GM12878 (cell line): Measurements from ENCODE around the gene CFAP126. TPM values are rescaled to one million over a fixed set of nuclear protein-coding genes. Genes with fewer than 3 reads are reported as not detected.
"Not testable (repeated sequence)": the region's sequence is repeated elsewhere in the genome, so short reads cannot be mapped to it uniquely, and the experiment has no call there.

Experiments used
- ATAC-seq: fragments of 200-7000 bp; cut with Tn5 transposase; 3 replicates; pipeline ENCODE4 v1.9.1; 2020; ENCODE audit warnings: mild to moderate bottlenecking, moderate library complexity
- BruUV-seq: library from RNA; stranded (reverse); fragments of 400-500 nt; replicated peaks from 2 replicates; lab custom pipeline; 2021; lab: Mats Ljungman, UMichigan
- CTCF ChIA-PET: fragments of 300-600 bp; sonication (Branson Sonifier 250); formaldehyde crosslinking; extraction: SDS; loops from one replicate; lab custom pipeline; 2021; ENCODE audit warnings: inconsistent platforms; lab: Yijun Ruan, JAX
- POLR2A ChIA-PET: fragments of 350-600 bp; formaldehyde crosslinking; extraction: SDS; loops from one replicate; lab custom pipeline; 2021; ENCODE audit warnings: inconsistent platforms; lab: Charles Lee
- RAD21 ChIA-PET: fragments of 300-600 bp; sonication (Branson Sonifier 250); formaldehyde crosslinking; loops from one replicate; lab custom pipeline; 2023; ENCODE audit warnings: antibody characterized with exemption; ENCODE audit not compliant: unreplicated experiment; lab: Charles Lee
- SMC1A ChIA-PET: fragments of 300-600 bp; sonication (Branson Sonifier 250); formaldehyde crosslinking; loops from one replicate; lab custom pipeline; 2023; ENCODE audit not compliant: unreplicated experiment, uncharacterized antibody; lab: Charles Lee
- DNase-seq: peaks from one replicate; pipeline ENCODE4 v3.0.0-alpha.2; 2011; ENCODE audit warnings: low read depth, low spot score
- FAIRE-seq: peaks from 3 replicates; lab custom pipeline; 2011; peaks lifted over from hg19 to GRCh38; lab: Jason Lieb, UNC
- H2AFZ ChIP-seq: 2 replicates; pipeline ENCODE4 v1.6.0; 2011; ENCODE audit warnings: low read depth, low read length, control low read depth; ENCODE audit not compliant: control insufficient read depth
- H3K27ac ChIP-seq: 2 replicates; pipeline ENCODE4 v1.5.1; 2011; ENCODE audit warnings: control low read depth; ENCODE audit not compliant: control insufficient read depth, insufficient read depth
- H3K27me3 ChIP-seq, 2 experiments: replicated peaks in 1 of 2; 2 replicates each; pipeline versions ENCODE4 v1.6.0 to v1.6.1; 2011; ENCODE audit warnings: low read length in 1 of 2; ENCODE audit not compliant: control insufficient read depth in 2 of 2, insufficient read depth in 2 of 2
- H3K36me3 ChIP-seq, 2 experiments: 2 replicates each; pipeline ENCODE4 v1.5.1; 2011; ENCODE audit warnings: low read length in 1 of 2; ENCODE audit not compliant: control insufficient read depth in 2 of 2, insufficient read depth in 2 of 2
- H3K4me1 ChIP-seq: 2 replicates; pipeline ENCODE4 v1.6.1; 2011; ENCODE audit warnings: mild to moderate bottlenecking, low read length, moderate library complexity, mixed read lengths; ENCODE audit not compliant: control insufficient read depth, insufficient read depth
- H3K4me2 ChIP-seq: 2 replicates; pipeline ENCODE4 v1.6.0; 2011; ENCODE audit warnings: control low read depth; ENCODE audit not compliant: control insufficient read depth, insufficient read depth
- H3K4me3 ChIP-seq: fragments of 200-600 bp; sonication (generic); 2 replicates; pipeline ENCODE4 v1.5.1; 2016
- H3K79me2 ChIP-seq: 2 replicates; pipeline ENCODE4 v1.6.0; 2011; ENCODE audit warnings: low read length; ENCODE audit not compliant: control insufficient read depth, insufficient read depth
- H3K9ac ChIP-seq: 2 replicates; pipeline ENCODE4 v1.8.0; 2011; ENCODE audit warnings: low read length, control low read depth, mixed read lengths; ENCODE audit not compliant: control insufficient read depth, insufficient read depth
- H3K9me3 ChIP-seq: replicated peaks from 3 replicates; pipeline ENCODE4 v1.5.1; 2011; ENCODE audit warnings: mild to moderate bottlenecking, low read length; ENCODE audit not compliant: control insufficient read depth, insufficient read depth
- H4K20me1 ChIP-seq: 2 replicates; pipeline ENCODE4 v1.6.0; 2011; ENCODE audit not compliant: control insufficient read depth, insufficient read depth
- NFYA ChIP-seq: IDR thresholded peaks from 2 replicates; pipeline ENCODE4 v1.6.1; 2011; ENCODE audit warnings: low read depth, mild to moderate bottlenecking, low read length, improper control_type of control experiment, borderline replicate concordance
- TARDBP ChIP-seq: IDR thresholded peaks from 2 replicates; pipeline ENCODE4 v1.6.1; 2016; ENCODE audit warnings: borderline replicate concordance
- WGBS: methylation state at CpG from one replicate; pipeline ENCODE4 v1.1.6; 2016; ENCODE audit warnings: low lambda C conversion rate; ENCODE audit not compliant: insufficient replicate concordance, insufficient coverage; ENCODE audit errors: missing lambda C conversion rate; 5-methylcytosine and 5-hydroxymethylcytosine counted together
- in situ Hi-C: fragments of 300-500 bp; cut with MboI; formaldehyde crosslinking; loops from 9 replicates; pipeline ENCODE4 v1.14.3; 2018; ENCODE audit warnings: mixed read lengths
- intact Hi-C: fragments of 100-400 bp; cut with micrococcal nuclease; formaldehyde crosslinking; loops from one replicate; pipeline ENCODE4 v1.14.2; 2022; ENCODE audit not compliant: unreplicated experiment
- polyA plus RNA-seq, 11 experiments: library from polyadenylated mRNA; depleted of rRNA in 4 of 11; unstranded in 6 of 11; stranded (reverse) in 5 of 11; fragments of >200 nt; fragmentation: Nextera tagmentation in 4 of 11; fragmentation: Illumina TruSeq in 1 of 11; extraction: Ambion mirVana in 4 of 11; extraction: Trizol in 1 of 11; gene quantifications; 1 replicate in 1 of 11; 2 replicates in 10 of 11; pipeline versions ENCODE4 v1.2.1 to v1.2.3, GENCODE V29; 2011 to 2016; ENCODE audit warnings: inconsistent platforms in 2 of 11, missing spikeins in 2 of 11, low read depth in 1 of 11
- total RNA-seq, 4 experiments: library from RNA; depleted of rRNA in 3 of 4; stranded (reverse); fragments of >200 nt in 3 of 4; fragmentation: Illumina TruSeq in 1 of 4; extraction: Trizol in 1 of 4; gene quantifications; 2 replicates each; pipeline versions ENCODE4 v1.2.1 to v1.2.3, GENCODE V29; 2013 to 2021
- TF ChIP-seq, protein P1 (sequence below): fragments of 450-650 bp; IDR thresholded peaks from 2 replicates; pipeline ENCODE4 v1.6.1; 2018; ENCODE audit warnings: mild to moderate bottlenecking, low read depth, moderate library complexity; ENCODE audit not compliant: partially characterized antibody

The CFAP126 gene
- total and polyA plus RNA-seq, 10 of the 15 experiments (the other 5 are each of a cell fraction or from before 2014, with no cell fraction given): not detected

DNA sequence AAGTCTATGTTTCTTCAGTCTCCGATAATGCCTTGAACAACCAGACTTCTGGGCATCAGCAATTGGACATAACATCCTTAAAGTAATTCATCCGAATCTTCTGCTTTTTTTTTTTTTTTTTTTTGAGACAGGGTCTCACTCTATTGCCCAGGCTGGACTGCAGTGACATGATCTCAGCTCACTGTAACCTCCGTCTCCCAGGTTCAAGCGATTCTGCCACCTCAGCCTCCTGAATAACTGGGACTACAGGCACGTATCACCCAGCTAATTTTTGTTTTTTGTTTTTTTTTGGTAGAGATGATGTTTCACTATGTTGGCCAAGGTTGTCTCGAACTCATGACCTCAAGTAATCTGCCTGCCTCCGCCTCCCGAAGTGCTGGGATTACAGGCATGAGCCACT lies 23.9 kb upstream of the CFAP126 start:
- no peak overlapping the region for H3K4me3 ChIP-seq
- ChIA-PET CTCF (interaction anchor here (1.0 to 1.3 kb wide), 2 partner anchors 24 to 349 kb away, joined by 3 read pairs; partner anchors contain the start of gene CFAP126), RAD21 (interaction anchor here (0.6 to 1.1 kb wide), 2 partner anchors 9 to 12 kb away, joined by 4 read pairs; no protein-coding TSS in a partner anchor), POLR2A (interaction anchor here (0.6 to 1.1 kb wide), 2 partner anchors 206 to 1188 kb away, joined by 3 read pairs; no protein-coding TSS in a partner anchor), SMC1A (interaction anchor here (1.8 kb wide), 1 partner anchor 23 kb away, joined by 5 read pairs; the partner anchor contains the start of gene CFAP126)
- no peak for ATAC-seq
- in situ Hi-C loops: no loop called here
- no peak overlapping the region for H3K9ac ChIP-seq
- H2AFZ ChIP-seq: no peak overlapping the region
- TF ChIP-seq NFYA (no peak), TARDBP (no peak)
- TF ChIP-seq, protein P1, sequence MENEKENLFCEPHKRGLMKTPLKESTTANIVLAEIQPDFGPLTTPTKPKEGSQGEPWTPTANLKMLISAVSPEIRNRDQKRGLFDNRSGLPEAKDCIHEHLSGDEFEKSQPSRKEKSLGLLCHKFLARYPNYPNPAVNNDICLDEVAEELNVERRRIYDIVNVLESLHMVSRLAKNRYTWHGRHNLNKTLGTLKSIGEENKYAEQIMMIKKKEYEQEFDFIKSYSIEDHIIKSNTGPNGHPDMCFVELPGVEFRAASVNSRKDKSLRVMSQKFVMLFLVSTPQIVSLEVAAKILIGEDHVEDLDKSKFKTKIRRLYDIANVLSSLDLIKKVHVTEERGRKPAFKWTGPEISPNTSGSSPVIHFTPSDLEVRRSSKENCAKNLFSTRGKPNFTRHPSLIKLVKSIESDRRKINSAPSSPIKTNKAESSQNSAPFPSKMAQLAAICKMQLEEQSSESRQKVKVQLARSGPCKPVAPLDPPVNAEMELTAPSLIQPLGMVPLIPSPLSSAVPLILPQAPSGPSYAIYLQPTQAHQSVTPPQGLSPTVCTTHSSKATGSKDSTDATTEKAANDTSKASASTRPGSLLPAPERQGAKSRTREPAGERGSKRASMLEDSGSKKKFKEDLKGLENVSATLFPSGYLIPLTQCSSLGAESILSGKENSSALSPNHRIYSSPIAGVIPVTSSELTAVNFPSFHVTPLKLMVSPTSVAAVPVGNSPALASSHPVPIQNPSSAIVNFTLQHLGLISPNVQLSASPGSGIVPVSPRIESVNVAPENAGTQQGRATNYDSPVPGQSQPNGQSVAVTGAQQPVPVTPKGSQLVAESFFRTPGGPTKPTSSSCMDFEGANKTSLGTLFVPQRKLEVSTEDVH: no peak
- DNase-seq: no peak
- no peaks in the 10 kb centered on the region for H4K20me1 ChIP-seq
- no peaks in the 10 kb centered on the region for H3K36me3 ChIP-seq
- no peaks in the 10 kb centered on the region; the same call in 2 of the 3 replicates for H3K9me3 ChIP-seq
- peaks cover 8% of the 10 kb centered on the region; the same call in 1 of the 2 replicates for H3K4me1 ChIP-seq
- FAIRE-seq: no peak
- 60% methylated on average over 5 of the region's 8 CpGs for WGBS
- H3K79me2 ChIP-seq: no peaks in the 10 kb centered on the region
- H3K4me2 ChIP-seq: no peak overlapping the region
- H3K27ac ChIP-seq: no peak overlapping the region
- no peaks in the 10 kb centered on the region for H3K27me3 ChIP-seq
- intact Hi-C loops: loop anchor here (10.0 kb wide), 2 partner anchors 143 to 353 kb away; partner anchors contain the start of gene DUSP12
- no TSS peak for BruUV-seq

DNA sequence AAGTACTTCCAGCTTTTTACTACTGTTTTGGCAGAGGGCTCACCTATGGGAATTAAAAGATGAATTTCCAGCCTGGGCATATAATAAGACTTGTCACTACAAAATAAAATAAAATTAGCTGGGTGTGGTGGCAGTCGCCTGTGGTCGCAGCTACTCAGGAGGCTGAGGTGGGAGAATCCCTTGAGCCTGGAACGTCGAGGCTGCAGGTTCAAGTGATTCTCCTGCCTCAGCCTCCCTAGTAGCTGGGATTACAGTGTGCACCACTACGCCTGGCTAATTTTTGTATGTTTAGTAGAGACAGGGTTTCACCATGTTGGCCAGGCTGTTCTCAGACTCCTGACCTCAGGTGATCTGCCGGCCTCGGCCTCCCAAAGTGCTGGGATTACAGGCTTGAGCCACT lies 23.5 kb upstream of the CFAP126 start:
- POLR2A ChIA-PET: interaction anchor here (1.1 to 2.6 kb wide), 2 partner anchors 9 to 205 kb away, joined by 3 to 8 read pairs; no protein-coding TSS in a partner anchor
- in situ Hi-C loops, H3K9me3 ChIP-seq, ATAC-seq, H3K27ac ChIP-seq, H3K27me3 ChIP-seq, H3K36me3 ChIP-seq, H3K4me3 ChIP-seq, H3K79me2 ChIP-seq, H3K4me2 ChIP-seq, FAIRE-seq, DNase-seq, H3K9ac ChIP-seq, BruUV-seq, H4K20me1 ChIP-seq, H2AFZ ChIP-seq: not testable (repeated sequence)
- H3K4me1 ChIP-seq: peaks cover 12% of the 10 kb centered on the region; the same call in 1 of the 2 replicates
- RAD21 ChIA-PET: interaction anchor here (0.6 to 1.1 kb wide), 2 partner anchors 9 to 12 kb away, joined by 4 read pairs; no protein-coding TSS in a partner anchor
- WGBS: 98% methylated on average over 7 of the region's 7 CpGs
- CTCF ChIA-PET: interaction anchor here (0.7 to 1.3 kb wide), 3 partner anchors 9 to 349 kb away, joined by 3 read pairs; partner anchors contain the start of gene CFAP126
- SMC1A ChIA-PET: interaction anchor here (1.1 to 1.8 kb wide), 4 partner anchors 9 to 189 kb away, joined by 3 to 5 read pairs (median 4); partner anchors contain the start of genes CFAP126, NDUFS2 and SDHC
- intact Hi-C loops: loop anchor here (10.0 kb wide), 2 partner anchors 144 to 354 kb away; partner anchors contain the start of gene DUSP12
